HL-60 (cell line): Measurements from ENCODE around the gene RPL36A.

ENCODE experiments used
- DNase-seq, 2 experiments: peaks; one replicate each; pipeline ENCODE4 v3.0.0-alpha.2; 2010 to 2020; ENCODE audit warnings: low read depth in 1 of 2, low spot score in 1 of 2
- H3K27ac ChIP-seq: fragments of 250-450 bp; sonication (Bioruptor Pico); replicated peaks from 2 replicates; pipeline ENCODE4 v1.5.1; 2020; ENCODE audit warnings: mild to moderate bottlenecking, moderate library complexity
- H3K27me3 ChIP-seq: fragments of 250-450 bp; sonication (Bioruptor Pico); 2 replicates; pipeline ENCODE4 v1.5.1; 2021; ENCODE audit warnings: mild to moderate bottlenecking, moderate library complexity; ENCODE audit not compliant: insufficient read depth, poor library complexity, severe bottlenecking
- H3K4me3 ChIP-seq: replicated peaks from 2 replicates; pipeline ENCODE4 v1.5.1; 2011; ENCODE audit warnings: mild to moderate bottlenecking, control low read depth, low read length; ENCODE audit not compliant: insufficient read depth
- CTCF ChIP-seq: IDR thresholded peaks from one replicate; pipeline ENCODE4 v1.5.1; 2011; ENCODE audit warnings: low read length, control low read depth, inconsistent platforms; ENCODE audit not compliant: insufficient read depth
- GABPA ChIP-seq: IDR thresholded peaks from 2 replicates; pipeline ENCODE4 v1.6.1; 2012; ENCODE audit warnings: low read depth
- POLR2AphosphoS5 ChIP-seq: IDR thresholded peaks from 2 replicates; pipeline ENCODE4 v1.6.1; 2012; ENCODE audit warnings: low read depth
- REST ChIP-seq: IDR thresholded peaks from 2 replicates; pipeline ENCODE4 v1.6.1; 2012; ENCODE audit warnings: low read depth; ENCODE audit not compliant: insufficient replicate concordance
- SPI1 ChIP-seq: IDR thresholded peaks from 2 replicates; pipeline ENCODE4 v1.6.1; 2012; ENCODE audit warnings: low read depth, mild to moderate bottlenecking, borderline replicate concordance

RPL36A gene

GRCh38 chrX:101360390-101360789 is 30.4 kb upstream of the RPL36A start:
- no peak for TF ChIP-seq SPI1
- no peak for TF ChIP-seq POLR2AphosphoS5
- TF ChIP-seq CTCF = no peak
- no peak for TF ChIP-seq REST
- TF ChIP-seq GABPA = no peak
- H3K4me3 ChIP-seq = no peak overlapping the region
- no peaks in the 10 kb centered on the region for H3K27me3 ChIP-seq
- no peak for DNase-seq
- H3K27ac ChIP-seq = no peak overlapping the region

GRCh38 chrX:101362116-101362515 is 28.7 kb upstream of the RPL36A start:
- TF ChIP-seq SPI1 (no peak), GABPA (no peak), POLR2AphosphoS5 (no peak), CTCF (no peak), REST (no peak)

GRCh38 chrX:101362757-101363156 is 28.1 kb upstream of the RPL36A start:
- TF ChIP-seq GABPA (no peak), SPI1 (no peak), POLR2AphosphoS5 (no peak), REST (no peak), CTCF (no peak)

More at GRCh38 chrX:101362116-101362515, 28.7 kb upstream of the RPL36A start:
- no peaks in the 10 kb centered on the region for H3K27me3 ChIP-seq
- no peak overlapping the region for H3K27ac ChIP-seq
- no peak overlapping the region for H3K4me3 ChIP-seq
- no peak for DNase-seq

More at GRCh38 chrX:101362757-101363156, 28.1 kb upstream of the RPL36A start:
- DNase-seq = no peak
- H3K4me3 ChIP-seq = no peak overlapping the region
- H3K27me3 ChIP-seq = no peaks in the 10 kb centered on the region
- no peak overlapping the region for H3K27ac ChIP-seq
